ENCODE measurements around the gene GAP43. TPM values are rescaled to one million over a fixed set of nuclear protein-coding genes. Genes with fewer than 3 reads are reported as not detected.
A peak's percentile ranks its signal among the peaks of the same experiment; 100 is the strongest.

Gene GAP43
- total RNA-seq, result not detected

GRCh38 chr3:115623044-115623868, at the start of gene GAP43:
TSS of gene GAP43 (plus strand) at chr3:115623510. CDS start at chr3:115623690, 180 bp downstream.
- peak in 1 of 2 donors; percentile 67 for ATAC-seq
- Mint-ChIP-seq H3K9me3 (no peaks in the 10 kb centered on the region), H3K36me3 (no peaks in the 10 kb centered on the region), H3K27ac (no peak within 1 kb of the TSS)
- no peak for DNase-seq (ENCODE audit: low spot score in 2 of 2)

GRCh38 chr3:115576325-115576875, 46.9 kb upstream of the GAP43 start:
- Mint-ChIP-seq H3K36me3 (no peaks in the 10 kb centered on the region), H3K27ac (no peak overlapping the region), H3K9me3 (no peaks in the 10 kb centered on the region)
- DNase-seq (ENCODE audit: low spot score in 2 of 2) (no peak), ATAC-seq (no peak)

GRCh38 chr3:115577000-115577399, 46.3 kb upstream of the GAP43 start:
- H3K27ac Mint-ChIP-seq, result no peak overlapping the region
- no peaks in the 10 kb centered on the region for H3K36me3 Mint-ChIP-seq
- DNase-seq (ENCODE audit: low spot score in 2 of 2), result no peak
- H3K9me3 Mint-ChIP-seq, result no peaks in the 10 kb centered on the region
- peak in 1 of 2 donors; percentile 59 for ATAC-seq

- Mint-ChIP-seq H3K9me3 (no peaks in the 10 kb centered on the region), H3K27ac (no peak overlapping the region), H3K36me3 (no peaks in the 10 kb centered on the region)
- no peak for DNase-seq (ENCODE audit: low spot score in 2 of 2)
- ATAC-seq, result no peak
Measured at GRCh38 chr3:115578331-115578730, 45.0 kb upstream of the GAP43 start.

- Mint-ChIP-seq H3K9me3 (no peaks in the 10 kb centered on the region), H3K36me3 (no peaks in the 10 kb centered on the region), H3K27ac (no peak overlapping the region)
- ATAC-seq (no peak), DNase-seq (ENCODE audit: low spot score in 2 of 2) (no peak)
Measured at GRCh38 chr3:115580566-115580965, 42.7 kb upstream of the GAP43 start.

- ATAC-seq, result peak; percentile 63 to 79
- no peak for DNase-seq (ENCODE audit: low spot score in 2 of 2)
- Mint-ChIP-seq H3K9me3 (no peaks in the 10 kb centered on the region), H3K36me3 (no peaks in the 10 kb centered on the region), H3K27ac (no peak overlapping the region)
Measured at GRCh38 chr3:115581362-115582135, 41.8 kb upstream of the GAP43 start.

- Mint-ChIP-seq H3K9me3 (peaks cover 0 to 1% of the 10 kb centered on the region in 2 donors), H3K36me3 (peaks cover 0 to 3% of the 10 kb centered on the region in 2 donors), H3K27ac (no peak overlapping the region)
- DNase-seq (ENCODE audit: low spot score in 2 of 2) (no peak), ATAC-seq (no peak)
Measured at GRCh38 chr3:115588201-115589115, 34.9 kb upstream of the GAP43 start.

- H3K9me3 Mint-ChIP-seq, result peaks cover 0 to 7% of the 10 kb centered on the region in 2 donors
- ATAC-seq, result no peak
- peaks cover 10% of the 10 kb centered on the region in 2 donors for H3K36me3 Mint-ChIP-seq
- no peak overlapping the region for H3K27ac Mint-ChIP-seq
- no peak for DNase-seq (ENCODE audit: low spot score in 2 of 2)
Measured at GRCh38 chr3:115590873-115591272, 32.4 kb upstream of the GAP43 start.

GRCh38 chr3:115595611-115596275, 27.6 kb upstream of the GAP43 start:
- DNase-seq (ENCODE audit: low spot score in 2 of 2), result no peak
- Mint-ChIP-seq H3K27ac (no peak overlapping the region), H3K9me3 (peaks cover 0 to 7% of the 10 kb centered on the region in 2 donors), H3K36me3 (peaks cover 10% of the 10 kb centered on the region in 2 donors)
- no peak for ATAC-seq

- DNase-seq (ENCODE audit: low spot score in 2 of 2) (no peak), ATAC-seq (no peak)
- H3K27ac Mint-ChIP-seq, result no peak overlapping the region
- H3K36me3 Mint-ChIP-seq, result peaks cover 9 to 10% of the 10 kb centered on the region in 2 donors
- peaks cover 0 to 7% of the 10 kb centered on the region in 2 donors for H3K9me3 Mint-ChIP-seq
Measured at GRCh38 chr3:115598216-115598615, 25.1 kb upstream of the GAP43 start.

GRCh38 chr3:115602194-115602593, 21.1 kb upstream of the GAP43 start:
- no peak for ATAC-seq
- H3K27ac Mint-ChIP-seq, result no peak overlapping the region

GRCh38 chr3:115611630-115612029, 11.7 kb upstream of the GAP43 start:
- H3K36me3 Mint-ChIP-seq, result no peaks in the 10 kb centered on the region
- no peak for ATAC-seq
- H3K27ac Mint-ChIP-seq, result no peak overlapping the region
- H3K9me3 Mint-ChIP-seq, result no peaks in the 10 kb centered on the region
- DNase-seq (ENCODE audit: low spot score in 2 of 2), result no peak

More at GRCh38 chr3:115602194-115602593, 21.1 kb upstream of the GAP43 start:
- H3K9me3 Mint-ChIP-seq, result no peaks in the 10 kb centered on the region
- H3K36me3 Mint-ChIP-seq, result no peaks in the 10 kb centered on the region
- no peak for DNase-seq (ENCODE audit: low spot score in 2 of 2)

GRCh38 chr3:115615001-115615814, 8.1 kb upstream of the GAP43 start:
- no peaks in the 10 kb centered on the region for H3K9me3 Mint-ChIP-seq
- DNase-seq (ENCODE audit: low spot score in 2 of 2), result no peak

GRCh38 chr3:115616461-115616860, 6.8 kb upstream of the GAP43 start:
- peak; percentile 80 to 87 for ATAC-seq

More at GRCh38 chr3:115615001-115615814, 8.1 kb upstream of the GAP43 start:
- no peak overlapping the region for H3K27ac Mint-ChIP-seq
- no peaks in the 10 kb centered on the region for H3K36me3 Mint-ChIP-seq
- no peak for ATAC-seq

GRCh38 chr3:115617591-115617990, 5.7 kb upstream of the GAP43 start:
- ATAC-seq, result peak; percentile 67 to 84
- H3K27ac Mint-ChIP-seq, result peak overlapping the region in 1 of 2 donors; percentile 46
- no peaks in the 10 kb centered on the region for H3K9me3 Mint-ChIP-seq
- DNase-seq (ENCODE audit: low spot score in 2 of 2), result no peak
- no peaks in the 10 kb centered on the region for H3K36me3 Mint-ChIP-seq

More at GRCh38 chr3:115616461-115616860, 6.8 kb upstream of the GAP43 start:
- H3K36me3 Mint-ChIP-seq, result no peaks in the 10 kb centered on the region
- H3K9me3 Mint-ChIP-seq, result no peaks in the 10 kb centered on the region
- peak overlapping the region in 1 of 2 donors; percentile 7 for H3K27ac Mint-ChIP-seq
- peak in 1 of 2 donors; percentile 25 for DNase-seq (ENCODE audit: low spot score in 2 of 2)

Measured in activated naive CD4-positive, alpha-beta T cell treated with anti-CD3 and anti-CD28 coated beads, Interleukin-2, amount 50 U/mL, for 72 hours (primary cell).